GDM1 (cell line): ENCODE measurements around the gene MYRF.

Experiments
- DNase-seq: peaks from one replicate; lab custom pipeline; 2025; lab: John Stamatoyannopoulos, UW

Gene MYRF

GRCh38 chr11:61739413-61739812, 13.0 kb upstream of the MYRF start:
- no peak for DNase-seq

GRCh38 chr11:61739966-61740365, 12.5 kb upstream of the MYRF start:
- no peak for DNase-seq

DNA sequence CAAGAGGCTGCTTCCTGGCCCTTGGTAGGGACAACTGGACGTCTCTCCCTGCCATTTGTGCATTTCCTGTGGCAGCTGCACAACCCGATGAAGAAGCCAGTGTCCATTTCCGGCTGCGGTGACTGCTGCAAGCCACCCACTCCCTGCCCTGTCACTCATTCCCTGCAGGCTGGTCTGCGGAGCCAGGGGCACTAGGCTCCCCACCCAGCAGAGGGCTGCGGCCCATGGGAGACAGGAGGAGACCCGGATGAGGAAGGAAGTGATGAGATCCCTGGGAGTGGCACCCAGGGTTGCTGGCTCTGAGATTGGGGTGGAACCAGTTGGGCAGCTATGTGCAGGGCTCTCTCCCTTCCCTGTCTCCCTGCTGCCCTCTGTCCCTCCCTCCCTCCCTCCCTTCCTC, 10.0 kb upstream of the MYRF start:
- DNase-seq = no peak

DNA sequence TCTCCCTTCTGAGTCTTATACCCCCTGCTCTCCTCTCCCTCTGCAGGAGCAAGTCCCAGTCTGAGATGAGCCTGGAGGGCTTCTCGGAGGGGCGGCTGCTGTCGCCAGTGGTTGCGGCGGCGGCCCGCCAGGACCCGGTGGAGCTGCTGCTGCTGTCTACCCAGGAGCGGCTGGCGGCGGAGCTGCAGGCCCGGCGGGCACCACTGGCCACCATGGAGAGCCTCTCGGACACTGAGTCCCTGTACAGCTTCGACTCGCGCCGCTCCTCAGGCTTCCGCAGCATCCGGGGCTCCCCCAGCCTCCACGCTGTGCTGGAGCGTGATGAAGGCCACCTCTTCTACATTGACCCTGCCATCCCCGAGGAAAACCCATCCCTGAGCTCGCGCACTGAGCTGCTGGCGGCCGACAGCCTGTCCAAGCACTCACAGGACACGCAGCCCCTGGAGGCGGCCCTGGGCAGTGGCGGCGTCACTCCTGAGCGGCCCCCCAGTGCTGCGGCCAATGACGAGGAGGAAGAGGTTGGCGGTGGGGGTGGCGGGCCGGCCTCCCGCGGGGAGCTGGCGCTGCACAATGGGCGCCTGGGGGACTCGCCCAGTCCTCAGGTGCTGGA, 8.8 kb upstream of the MYRF start:
- no peak for DNase-seq

- no peak for DNase-seq
Observed at GRCh38 chr11:61744181-61744580, 8.3 kb upstream of the MYRF start.

- DNase-seq = no peak
Observed at GRCh38 chr11:61744609-61745156, 7.8 kb upstream of the MYRF start.

DNA sequence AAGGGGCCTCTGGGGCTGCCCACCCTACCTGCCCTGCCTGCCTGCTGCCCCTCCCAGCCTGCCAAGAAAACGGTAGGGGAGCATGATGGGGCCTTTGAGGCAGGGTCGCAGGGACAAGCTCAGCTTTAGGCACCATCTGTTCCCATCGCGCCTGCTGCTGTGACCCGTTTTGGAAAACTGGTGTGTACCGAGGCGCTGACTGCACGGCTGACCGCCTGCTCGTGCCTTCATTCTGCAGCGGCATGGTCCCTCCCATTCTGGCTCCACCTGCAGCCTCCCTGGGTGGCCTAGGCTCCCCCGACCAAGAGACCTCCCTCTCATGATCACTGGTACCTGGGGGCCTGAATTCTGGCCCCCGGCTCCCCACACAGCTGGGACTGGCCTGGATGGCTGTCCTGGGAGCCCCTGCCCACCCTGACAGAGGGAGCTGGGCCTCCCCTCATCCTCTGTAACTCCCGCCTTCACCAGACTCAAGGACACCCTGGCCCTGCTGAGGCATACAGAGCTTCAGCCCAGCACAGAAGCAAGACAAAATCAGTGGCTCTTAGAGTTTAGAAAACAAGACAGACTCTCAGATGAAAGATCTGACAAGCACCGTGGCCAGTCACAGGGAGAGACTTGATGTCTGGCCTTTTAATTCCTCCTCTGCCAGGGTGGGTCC, 6.5 kb upstream of the MYRF start:
- no peak for DNase-seq

- DNase-seq = no peak
Observed at GRCh38 chr11:61746442-61747191, 5.8 kb upstream of the MYRF start.

GRCh38 chr11:61747192-61747966, 5.1 kb upstream of the MYRF start:
- DNase-seq = no peak

DNA sequence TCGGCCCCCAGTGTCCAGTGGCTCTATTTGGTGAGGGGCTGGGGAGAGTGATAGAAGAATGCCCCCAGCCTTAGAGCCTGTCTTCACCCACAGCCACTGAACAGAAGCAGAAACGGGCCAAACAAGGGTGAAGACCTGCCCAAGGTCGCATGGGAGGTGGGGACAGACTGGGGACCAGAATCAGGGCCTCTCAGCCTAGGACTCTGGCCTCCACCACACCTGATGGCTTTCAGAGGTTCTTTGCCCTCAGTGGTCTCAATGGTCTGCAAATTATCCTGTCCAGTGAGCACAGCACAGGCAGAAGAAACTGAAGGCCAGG, 4.5 kb upstream of the MYRF start:
- no peak for DNase-seq

GRCh38 chr11:61749591-61750217, 2.7 kb upstream of the MYRF start:
- DNase-seq = no peak

DNA sequence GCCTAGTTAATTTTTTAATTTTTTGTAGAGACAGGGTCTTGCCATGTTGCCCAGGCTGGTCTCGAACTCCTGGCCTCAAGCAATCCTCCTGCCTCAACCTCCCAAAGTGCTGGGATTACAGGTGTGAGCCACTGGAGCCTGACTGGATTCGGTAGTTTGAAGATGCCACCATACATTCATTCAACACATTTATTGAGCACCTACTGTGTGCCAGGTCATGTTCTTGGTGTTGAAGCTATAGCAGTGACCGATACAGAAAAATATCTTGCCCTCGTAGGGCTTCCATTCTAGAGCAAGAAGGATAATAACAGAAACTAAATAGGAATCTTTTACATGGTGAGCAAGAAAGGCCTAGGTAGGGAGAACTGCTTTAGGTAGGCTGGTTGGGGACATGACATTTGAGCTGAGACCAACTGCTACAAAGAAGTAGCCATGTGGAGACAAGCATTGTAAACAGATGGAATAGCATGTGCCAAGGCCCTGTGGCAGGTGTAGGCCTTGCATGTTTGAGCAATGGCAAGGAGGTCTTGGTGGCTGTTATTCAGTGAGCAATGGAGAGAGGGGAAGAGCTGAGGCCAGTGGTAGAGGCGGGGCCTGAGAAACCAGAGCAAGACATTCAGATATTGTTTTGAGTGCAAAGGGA, 1.7 kb upstream of the MYRF start:
- DNase-seq = no peak

GRCh38 chr11:61751384-61751783, 1.1 kb upstream of the MYRF start:
- no peak for DNase-seq

- DNase-seq = no peak
Observed at GRCh38 chr11:61752925-61753521, 587 bp downstream of the MYRF start.

- DNase-seq = no peak
Observed at GRCh38 chr11:61753672-61754071, 1.2 kb downstream of the MYRF start.

DNA sequence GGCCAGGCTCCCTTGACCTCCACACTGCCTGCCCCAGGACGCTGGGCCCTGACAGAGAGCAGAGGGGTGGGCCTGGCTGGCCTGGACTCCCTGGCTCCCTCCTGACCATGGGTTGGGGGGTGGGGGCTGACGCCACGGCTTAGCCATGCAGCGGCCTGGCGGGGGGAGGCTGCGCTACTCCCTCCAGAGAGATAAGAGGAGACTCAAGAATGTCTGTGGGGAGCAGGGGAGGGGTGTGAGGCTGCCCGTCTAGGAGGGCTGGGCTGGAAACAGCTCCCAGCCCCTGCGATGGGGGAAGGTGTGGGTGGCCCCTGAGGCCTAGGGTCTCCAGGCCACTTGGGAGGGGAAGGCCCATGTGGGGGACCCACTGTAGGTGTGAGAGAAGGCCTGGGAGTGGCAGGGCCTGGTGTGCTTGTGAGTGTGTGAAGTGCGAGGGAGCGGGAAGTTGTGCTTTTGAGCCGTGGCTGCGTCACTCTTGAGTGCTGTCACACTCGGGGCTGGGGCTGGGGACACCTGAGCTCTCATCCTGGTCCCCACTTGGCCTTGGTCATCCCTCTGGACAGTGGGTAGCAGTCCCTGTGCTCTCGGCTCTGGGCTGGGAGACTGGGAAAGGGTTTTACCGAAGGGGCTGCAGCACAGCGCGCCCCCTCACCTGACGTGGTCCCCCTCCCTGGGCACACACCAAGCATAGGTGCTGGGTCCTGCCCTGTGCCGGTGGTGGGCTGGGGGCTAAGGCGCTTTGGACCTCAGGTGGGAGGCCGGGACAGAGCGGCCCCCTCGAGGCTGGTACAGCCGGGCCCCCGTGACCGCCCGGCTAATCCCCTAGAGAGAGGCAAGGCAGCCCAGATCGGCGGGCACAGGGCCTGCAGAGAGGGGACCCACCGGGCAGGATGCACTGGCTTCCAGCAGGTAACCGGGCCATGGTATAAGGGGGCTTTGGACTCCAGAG, 2.4 kb downstream of the MYRF start:
- DNase-seq = no peak

- DNase-seq = no peak
Observed at GRCh38 chr11:61756147-61756451, 3.7 kb downstream of the MYRF start.

DNA sequence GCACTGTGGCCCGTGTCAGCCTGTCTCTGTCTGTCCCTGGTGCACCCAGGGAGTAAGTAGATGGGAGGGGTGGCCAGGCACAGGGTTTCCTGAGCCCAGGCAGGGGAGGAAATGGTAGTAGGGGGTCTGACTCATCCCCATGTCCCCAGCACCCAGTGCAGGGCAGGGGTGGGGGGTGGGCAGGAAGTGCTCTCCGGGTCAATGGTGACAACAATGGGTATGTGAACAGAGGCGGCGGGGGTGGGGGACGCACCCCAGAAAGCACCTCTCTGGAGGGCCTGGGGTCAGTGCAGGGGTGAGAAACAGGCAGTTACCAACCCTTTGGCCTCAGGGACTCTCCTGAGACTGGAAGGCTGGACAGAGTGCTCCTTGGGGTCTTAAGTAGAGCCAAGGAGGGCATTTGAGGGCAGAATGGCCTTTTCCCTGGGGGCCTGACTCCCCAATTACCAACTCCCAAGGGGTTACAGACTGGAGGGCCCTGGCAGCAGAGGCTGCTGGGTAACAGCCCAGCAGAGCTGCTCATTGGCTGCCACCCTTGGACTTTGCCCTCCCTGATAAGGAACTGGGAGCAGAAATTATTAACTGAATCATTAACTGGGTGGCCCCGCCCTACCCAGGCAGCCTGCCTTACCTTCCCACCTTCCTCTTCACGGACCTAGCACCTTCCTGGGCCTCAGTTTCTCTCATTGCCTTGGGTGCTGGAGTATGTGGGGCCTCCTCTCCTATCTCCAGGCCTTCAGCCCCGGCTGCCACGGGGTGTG, 4.2 kb downstream of the MYRF start:
- no peak for DNase-seq

- DNase-seq = no peak
Observed at GRCh38 chr11:61757213-61757862, 4.9 kb downstream of the MYRF start.
